GM21576 (cell line): ENCODE measurements around the gene H1-8.

Source experiments
- ATAC-seq: cut with Tn5 transposase; IDR thresholded peaks from one replicate; pipeline ENCODE4 v1.9.1; 2021; ENCODE audit warnings: mild to moderate bottlenecking, moderate library complexity; ENCODE audit not compliant: unreplicated experiment

The H1-8 gene

DNA sequence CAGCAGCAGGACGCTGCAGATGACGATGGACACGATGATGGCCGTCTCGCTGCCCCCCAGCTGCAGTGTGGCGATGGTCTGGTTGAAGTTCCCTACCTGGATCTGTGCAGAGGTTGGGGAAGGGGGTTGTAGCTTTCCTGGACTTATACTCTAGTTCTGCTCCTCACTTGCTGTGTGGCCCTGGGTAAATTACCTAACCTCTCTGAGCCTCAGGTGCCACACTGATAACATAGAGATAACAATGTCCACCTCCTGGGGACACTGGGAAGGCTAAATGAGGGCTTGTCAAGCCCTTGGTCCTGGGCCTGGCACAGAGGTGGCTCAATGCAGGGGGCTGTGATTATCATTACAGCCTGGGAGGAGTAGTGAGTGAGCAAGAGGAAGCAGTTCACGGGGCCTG lies 26.9 kb downstream of the H1-8 start:
- no peak for ATAC-seq

DNA sequence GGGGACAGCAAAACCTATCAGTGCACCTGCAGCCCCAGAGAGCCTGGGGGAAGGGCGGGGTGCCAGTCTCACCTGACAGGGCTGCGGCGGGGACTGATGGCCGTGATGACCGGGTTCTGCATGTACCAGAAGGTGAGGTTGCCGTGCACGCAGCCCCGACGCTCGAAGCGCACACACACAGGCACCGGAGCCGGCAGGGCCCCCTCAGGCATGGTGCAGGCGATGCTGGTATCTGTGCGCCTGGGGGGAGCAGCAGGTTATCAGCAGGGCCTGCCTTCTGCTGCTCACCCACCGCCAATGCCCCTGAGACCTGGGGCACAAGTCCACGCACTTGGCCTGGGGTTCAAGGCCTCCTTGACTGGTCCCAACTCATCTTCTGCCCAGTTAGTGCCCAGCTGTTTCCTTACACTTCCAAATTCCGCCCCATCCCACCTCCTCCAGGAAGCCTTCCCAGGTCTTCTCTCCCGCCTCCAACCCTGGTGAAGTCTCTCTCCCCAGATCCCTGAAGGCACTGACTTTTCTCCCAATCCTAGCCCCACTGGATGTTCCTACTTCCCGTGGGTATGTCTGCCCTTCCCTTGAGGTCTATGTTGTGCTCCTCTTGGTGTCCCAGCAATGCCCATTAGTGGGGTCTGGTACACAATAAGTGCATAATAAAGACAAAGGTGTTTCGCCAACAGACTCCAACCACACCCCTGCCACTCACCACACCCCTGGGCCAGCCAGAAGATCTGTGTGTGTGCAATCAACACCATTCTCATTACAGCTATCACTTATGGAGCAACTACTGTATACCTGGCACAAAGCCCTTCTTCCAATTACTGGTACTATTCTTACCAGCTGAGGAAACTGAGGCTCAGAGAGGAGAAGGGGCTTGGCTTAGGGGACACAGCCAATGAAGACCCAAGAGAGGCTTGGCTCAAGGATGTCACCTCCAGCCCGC lies 28.9 kb downstream of the H1-8 start:
- no peak for ATAC-seq

DNA sequence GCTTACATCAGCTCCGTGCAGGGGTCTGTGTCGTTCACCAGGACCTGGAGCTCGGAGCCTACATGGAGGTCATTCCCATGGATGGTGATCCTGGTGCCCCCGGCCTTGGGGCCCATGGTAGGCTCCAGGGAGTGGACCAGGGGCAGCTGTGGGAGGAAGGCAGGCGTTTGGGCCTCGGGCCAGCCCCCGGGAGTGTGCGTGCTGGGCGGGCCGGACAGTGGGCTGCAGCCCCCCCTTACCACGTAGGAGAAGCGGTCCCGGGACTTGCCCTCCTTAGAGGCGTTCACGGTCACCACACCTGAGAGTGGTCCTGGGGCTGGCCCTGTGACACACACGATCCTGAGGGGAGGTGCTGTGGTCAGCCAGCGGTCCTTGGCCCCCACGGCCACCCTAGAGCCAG lies 29.6 kb downstream of the H1-8 start:
- no peak for ATAC-seq

DNA sequence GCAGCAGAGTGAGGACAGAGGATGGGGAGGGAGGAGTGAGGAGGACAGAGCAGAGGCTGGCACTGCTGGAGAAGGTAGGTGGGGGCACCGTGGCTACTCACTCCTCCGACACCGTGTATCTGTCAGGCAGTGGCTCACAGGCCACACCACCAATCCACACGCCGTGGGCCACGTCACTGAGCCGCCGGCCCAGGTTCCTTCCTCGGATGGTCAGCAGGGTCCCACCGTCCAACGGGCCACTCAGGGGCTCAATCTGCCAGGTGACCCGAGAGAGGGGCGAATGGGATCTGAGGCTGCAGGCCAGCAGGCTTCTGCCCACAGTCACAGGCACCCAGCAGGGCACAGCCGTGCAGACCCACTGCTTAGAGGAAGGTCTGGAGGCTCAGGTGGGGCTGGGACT lies 30.5 kb downstream of the H1-8 start:
- no peak for ATAC-seq

DNA sequence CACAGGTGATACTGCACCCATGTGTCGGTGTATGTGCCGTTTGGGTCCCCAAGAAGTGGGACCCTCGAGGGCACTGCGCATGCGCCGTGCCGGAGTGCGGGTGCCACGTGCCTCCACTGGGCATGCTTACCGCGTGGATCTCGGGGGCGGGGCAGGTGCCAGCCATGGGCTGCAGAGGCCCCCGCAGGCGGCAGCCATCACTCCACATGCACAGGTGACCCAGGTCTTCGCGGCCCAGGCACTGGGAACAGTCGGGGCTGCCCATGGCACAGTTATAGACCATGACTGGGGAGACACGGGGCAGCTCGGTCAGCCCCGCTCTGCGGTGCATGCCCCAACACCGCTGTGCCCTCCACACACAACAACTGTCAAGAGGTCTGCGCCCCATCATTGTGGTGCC lies 31.2 kb downstream of the H1-8 start:
- no peak for ATAC-seq

DNA sequence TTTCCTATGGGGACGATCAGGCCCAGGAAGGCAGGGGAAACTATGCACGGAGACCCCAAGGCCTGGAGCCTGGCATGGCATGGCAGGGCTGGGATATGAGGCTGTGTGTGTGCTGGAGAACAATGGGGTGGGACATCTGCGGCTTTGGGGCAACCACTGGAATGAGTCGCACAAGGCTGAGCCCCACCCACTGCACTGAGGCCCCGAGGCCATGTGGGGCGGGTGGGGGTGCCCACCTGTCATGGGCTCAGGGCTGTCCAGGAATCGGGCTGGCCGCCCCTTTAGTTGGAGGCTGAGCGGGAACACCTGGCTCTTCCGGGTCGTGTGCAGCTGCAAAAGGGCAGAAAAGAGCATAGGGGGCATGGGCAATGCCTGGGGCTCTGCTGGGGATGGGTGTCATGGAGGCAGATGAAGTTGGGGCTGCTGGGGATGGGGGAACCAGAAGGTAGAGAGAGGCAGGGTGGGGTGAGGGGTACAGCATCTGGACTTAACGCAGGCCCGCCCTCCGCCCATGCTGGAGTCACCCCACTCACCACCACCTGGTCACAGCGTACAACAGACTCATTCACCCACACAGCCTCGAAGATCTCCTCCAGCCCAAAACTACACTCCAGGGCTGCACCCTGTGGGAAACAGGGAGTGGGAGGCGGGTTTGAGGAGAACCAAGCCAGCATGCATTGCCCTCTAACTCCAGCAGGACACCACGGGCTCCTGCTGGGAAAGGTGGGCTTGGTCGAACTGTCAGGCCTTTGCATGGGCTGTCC lies 32.4 kb downstream of the H1-8 start:
- no peak for ATAC-seq

DNA sequence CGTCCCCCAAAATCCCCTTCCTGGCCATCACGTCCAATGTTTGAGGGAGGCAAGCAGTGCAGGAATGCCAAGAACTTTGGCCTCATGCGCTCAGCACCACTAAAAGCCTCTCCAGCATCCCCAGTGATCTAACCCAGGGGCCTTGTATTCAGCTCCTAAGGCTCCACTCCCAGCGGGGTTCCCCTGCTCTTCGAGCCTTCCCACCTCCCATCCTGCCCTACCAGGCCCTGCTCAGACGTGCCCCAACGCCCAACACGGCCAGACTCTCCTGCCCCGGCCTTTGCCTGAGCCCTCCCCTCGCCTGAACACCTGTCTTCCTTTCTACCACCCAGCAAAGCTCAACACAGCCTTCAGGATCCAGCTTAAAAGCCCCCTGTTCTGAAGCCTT lies 33.0 kb downstream of the H1-8 start:
- no peak for ATAC-seq

- ATAC-seq: peak; percentile 49
Measured at GRCh38 chr3:129576514-129577352, 33.8 kb downstream of the H1-8 start.

- no peak for ATAC-seq
Measured at GRCh38 chr3:129577366-129577765, 34.4 kb downstream of the H1-8 start.

DNA sequence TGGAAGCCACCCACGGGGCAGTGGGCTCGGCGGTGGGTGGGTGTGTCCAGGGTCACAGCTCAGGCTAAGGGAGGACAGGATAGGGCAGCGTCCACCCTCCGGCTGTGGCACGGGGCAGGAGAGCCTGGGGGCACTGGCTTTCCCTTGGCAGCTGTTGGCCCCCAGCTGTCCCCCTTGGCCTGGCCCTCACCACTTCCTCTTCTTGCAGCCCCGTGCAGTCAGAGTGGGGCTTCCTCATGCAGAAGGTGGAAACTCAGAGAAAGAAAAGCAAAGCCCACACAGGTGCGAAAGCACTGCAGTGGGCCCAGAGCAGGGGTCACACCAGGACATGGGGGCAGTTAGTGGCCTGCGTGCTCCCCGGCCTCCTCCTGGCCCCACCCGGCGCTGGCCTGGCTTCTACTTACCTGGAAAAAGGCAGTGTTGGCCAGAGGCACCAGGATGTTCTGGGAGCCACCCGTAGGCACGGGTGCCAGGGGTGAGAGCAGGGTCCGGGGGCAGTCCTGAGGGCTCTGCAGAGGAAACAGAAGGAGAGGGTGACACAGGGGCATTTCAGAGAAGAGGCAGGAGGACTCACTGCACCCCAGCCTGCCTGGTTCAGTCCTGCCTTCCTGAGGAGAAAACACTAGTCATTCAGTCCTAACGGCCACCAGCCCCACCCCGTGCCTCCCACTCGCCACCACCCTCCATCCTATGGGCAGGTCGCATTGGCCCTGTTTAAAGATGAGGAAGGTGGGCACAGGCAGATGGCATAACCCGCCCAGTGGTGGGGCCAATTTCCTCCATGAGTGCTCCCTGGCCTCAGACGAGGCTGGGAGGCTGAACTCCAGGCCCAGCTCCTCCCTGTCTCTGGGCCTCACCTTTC lies 35.2 kb downstream of the H1-8 start:
- ATAC-seq: no peak

DNA sequence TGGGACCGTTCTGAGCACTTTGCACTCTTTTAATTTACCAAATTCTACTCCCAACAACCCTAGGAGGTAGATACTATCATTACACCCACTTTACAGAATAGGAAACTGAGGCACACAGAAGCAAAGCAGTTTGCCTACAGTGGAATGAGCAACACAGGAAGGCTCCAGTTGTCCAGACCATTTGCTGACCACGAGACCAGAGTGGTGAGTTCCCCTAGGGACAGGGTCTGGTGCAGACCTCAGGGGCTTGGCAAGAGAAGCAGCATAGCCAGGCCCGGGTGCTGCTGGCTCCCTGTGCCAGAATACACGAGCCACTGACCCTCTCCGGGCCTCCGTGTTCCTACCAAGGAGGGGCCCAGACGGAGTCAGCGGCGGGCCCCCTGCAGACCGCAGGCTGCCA lies 37.0 kb downstream of the H1-8 start:
- ATAC-seq: no peak

DNA sequence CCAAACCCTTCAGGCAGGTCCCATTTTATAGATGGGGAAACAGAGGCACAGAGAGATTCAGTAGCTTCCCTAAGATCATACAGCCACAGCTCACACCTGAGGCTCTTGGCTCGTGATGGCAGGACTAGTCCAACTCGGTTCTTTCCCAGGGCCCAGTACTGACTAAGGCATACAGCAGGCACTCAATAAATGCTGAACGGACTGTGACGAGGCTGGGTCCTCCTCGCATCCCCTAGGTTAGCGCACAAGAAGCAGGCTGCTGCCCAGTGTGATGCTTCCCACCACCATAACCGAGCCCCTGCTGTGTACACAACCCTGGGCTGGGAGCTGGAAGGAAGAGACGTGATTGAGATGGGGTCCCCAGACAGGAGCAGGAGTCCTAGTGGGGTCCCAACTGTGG lies 38.6 kb downstream of the H1-8 start:
- ATAC-seq: no peak

DNA sequence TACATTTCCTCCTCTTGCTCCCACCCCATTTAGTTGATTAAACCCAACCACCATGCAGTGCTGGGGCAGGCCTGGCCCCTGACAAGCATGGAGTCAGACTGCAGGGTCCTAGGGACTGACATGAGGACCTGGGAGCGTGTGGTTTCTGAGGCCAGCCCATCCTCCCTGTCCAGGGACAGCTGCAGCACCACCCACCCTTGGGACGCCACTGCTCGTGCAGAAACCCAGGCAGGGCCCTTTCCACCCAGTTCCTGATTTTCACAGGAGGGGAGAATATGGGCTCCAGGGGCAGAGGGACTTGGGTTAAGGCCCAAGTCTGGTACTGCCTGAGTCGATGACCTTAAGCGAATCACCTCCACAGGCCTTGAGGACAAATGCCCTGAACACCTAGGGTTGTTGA lies 39.8 kb downstream of the H1-8 start:
- ATAC-seq: no peak

GRCh38 chr3:129583289-129583688 lies 40.3 kb downstream of the H1-8 start:
- ATAC-seq: no peak

- no peak for ATAC-seq
Measured at GRCh38 chr3:129584631-129585030, 41.7 kb downstream of the H1-8 start.

- no peak for ATAC-seq
Measured at GRCh38 chr3:129585949-129586657, 43.1 kb downstream of the H1-8 start.

DNA sequence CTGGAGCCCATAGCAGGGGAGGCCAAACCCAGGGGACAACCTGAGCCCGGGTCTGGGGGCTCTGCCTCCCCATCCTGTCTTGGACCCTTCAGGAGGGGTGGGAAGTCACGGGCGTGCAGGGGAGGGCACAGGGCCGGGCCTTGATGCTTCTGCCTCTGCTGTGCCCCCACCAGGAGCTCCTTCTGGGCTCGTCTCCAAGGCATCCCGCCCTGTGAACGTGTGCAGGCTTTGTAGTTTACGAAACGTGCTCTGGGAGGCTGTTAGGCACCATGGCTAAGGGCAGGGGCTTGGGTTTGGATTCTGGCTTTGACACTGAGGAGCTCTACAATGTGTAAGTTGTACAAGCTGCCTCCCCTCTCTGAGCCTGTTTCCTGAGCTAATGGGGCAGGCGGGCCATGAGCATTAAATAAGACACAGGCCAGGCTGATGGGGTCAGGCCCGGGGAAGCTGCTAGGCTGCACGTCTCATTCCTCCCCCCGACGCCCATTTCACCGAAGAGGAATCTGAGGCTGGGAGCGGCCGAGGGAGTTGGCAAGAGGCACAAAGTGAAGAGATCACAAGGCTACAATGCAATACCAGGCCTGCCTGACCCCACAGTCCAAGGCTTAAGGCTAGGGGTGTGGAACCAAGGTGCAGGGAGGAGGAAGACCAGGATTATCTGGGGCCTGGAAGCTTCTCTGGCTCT lies 43.9 kb downstream of the H1-8 start:
- ATAC-seq: no peak

- no peak for ATAC-seq
Measured at GRCh38 chr3:129587566-129588210, 44.7 kb downstream of the H1-8 start.

GRCh38 chr3:129590215-129590614 lies 47.2 kb downstream of the H1-8 start:
- ATAC-seq: no peak
